SW 1271 (cell line): ENCODE results near the gene DUSP16.
"Not testable (repeated sequence)": the region's sequence is repeated elsewhere in the genome, so short reads cannot be mapped to it uniquely, and the experiment has no call there.

Source experiments
- DNase-seq, 2 experiments: peaks; one replicate each; lab custom pipeline; 2025; lab: John Stamatoyannopoulos, UW

DUSP16 gene

GRCh38 chr12:12492547-12492946 lies 70.1 kb downstream of the DUSP16 start:
- DNase-seq: no peak

GRCh38 chr12:12491606-12492005 lies 71.1 kb downstream of the DUSP16 start:
- no peak for DNase-seq

- no peak for DNase-seq
Measured at GRCh38 chr12:12488823-12489550, 73.7 kb downstream of the DUSP16 start.

GRCh38 chr12:12488296-12488695 lies 74.4 kb downstream of the DUSP16 start:
- DNase-seq: no peak

GRCh38 chr12:12487490-12487889 lies 75.2 kb downstream of the DUSP16 start:
- no peak for DNase-seq

GRCh38 chr12:12486661-12487240 lies 75.9 kb downstream of the DUSP16 start:
- no peak for DNase-seq

- DNase-seq: no peak
Measured at GRCh38 chr12:12483438-12483837, 79.2 kb downstream of the DUSP16 start.

- DNase-seq: no peak
Measured at GRCh38 chr12:12482959-12483358, 79.7 kb downstream of the DUSP16 start.

- DNase-seq: no peak
Measured at GRCh38 chr12:12482150-12482761, 80.4 kb downstream of the DUSP16 start.

GRCh38 chr12:12481631-12482030 lies 81.0 kb downstream of the DUSP16 start:
- DNase-seq: no peak

GRCh38 chr12:12480074-12480473 lies 82.6 kb downstream of the DUSP16 start:
- no peak for DNase-seq

GRCh38 chr12:12477532-12477890 lies 85.2 kb downstream of the DUSP16 start:
- DNase-seq: no peak

- no peak for DNase-seq
Measured at GRCh38 chr12:12476857-12477531, 85.7 kb downstream of the DUSP16 start.

GRCh38 chr12:12474931-12475795 lies 87.5 kb downstream of the DUSP16 start:
- DNase-seq: no peak

GRCh38 chr12:12474471-12474928 lies 88.2 kb downstream of the DUSP16 start:
- DNase-seq: no peak

- no peak for DNase-seq
Measured at GRCh38 chr12:12473223-12473622, 89.4 kb downstream of the DUSP16 start.

GRCh38 chr12:12471982-12472961 lies 90.4 kb downstream of the DUSP16 start:
- not testable (repeated sequence) for DNase-seq

GRCh38 chr12:12470751-12471306 lies 91.8 kb downstream of the DUSP16 start:
- DNase-seq: no peak

- no peak for DNase-seq
Measured at GRCh38 chr12:12469386-12469785, 93.3 kb downstream of the DUSP16 start.

GRCh38 chr12:12468575-12468974 lies 94.1 kb downstream of the DUSP16 start:
- DNase-seq: no peak
